HG02973 (cell line): ENCODE data around the gene ALX4.

ENCODE experiments used
- ATAC-seq: cut with Tn5 transposase; IDR thresholded peaks from one replicate; pipeline ENCODE4 v1.9.1; 2021; ENCODE audit warnings: moderate library complexity; ENCODE audit not compliant: unreplicated experiment

ALX4 gene

GRCh38 chr11:44335919-44336318, 26.0 kb upstream of the ALX4 start:
- no peak for ATAC-seq

DNA sequence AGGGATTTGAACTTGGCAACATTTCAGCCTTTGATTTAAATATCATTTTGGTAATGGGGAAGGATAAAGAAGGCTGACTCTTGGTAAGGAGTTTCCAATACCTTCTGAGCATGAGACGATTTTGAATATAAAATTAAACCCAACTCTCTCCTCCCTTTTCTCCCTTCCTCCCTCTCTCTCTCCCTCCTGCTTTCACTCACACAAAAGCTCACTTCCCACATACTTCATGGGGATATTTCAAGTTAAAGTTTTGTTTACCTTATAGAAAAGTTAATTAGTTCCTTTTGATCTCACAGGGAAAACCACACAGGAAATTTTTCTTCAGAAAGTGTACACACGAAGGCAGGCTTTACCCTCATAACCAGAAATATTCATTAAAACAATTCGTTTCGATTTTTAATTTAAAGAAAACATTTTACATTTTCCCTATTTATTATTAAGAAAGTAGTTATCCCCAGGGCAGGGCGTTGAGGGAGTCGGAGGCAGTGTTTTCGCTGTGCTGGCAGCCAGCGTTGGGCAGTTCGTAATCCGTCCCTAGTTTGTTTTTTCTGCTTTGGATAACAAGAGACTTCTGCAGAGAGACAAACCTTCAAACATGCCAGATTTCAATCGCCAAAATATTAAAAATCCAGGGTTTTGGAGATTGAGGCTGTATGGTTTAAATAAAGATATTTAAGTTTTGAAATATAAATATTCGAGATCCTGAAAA, 25.3 kb upstream of the ALX4 start:
- no peak for ATAC-seq

DNA sequence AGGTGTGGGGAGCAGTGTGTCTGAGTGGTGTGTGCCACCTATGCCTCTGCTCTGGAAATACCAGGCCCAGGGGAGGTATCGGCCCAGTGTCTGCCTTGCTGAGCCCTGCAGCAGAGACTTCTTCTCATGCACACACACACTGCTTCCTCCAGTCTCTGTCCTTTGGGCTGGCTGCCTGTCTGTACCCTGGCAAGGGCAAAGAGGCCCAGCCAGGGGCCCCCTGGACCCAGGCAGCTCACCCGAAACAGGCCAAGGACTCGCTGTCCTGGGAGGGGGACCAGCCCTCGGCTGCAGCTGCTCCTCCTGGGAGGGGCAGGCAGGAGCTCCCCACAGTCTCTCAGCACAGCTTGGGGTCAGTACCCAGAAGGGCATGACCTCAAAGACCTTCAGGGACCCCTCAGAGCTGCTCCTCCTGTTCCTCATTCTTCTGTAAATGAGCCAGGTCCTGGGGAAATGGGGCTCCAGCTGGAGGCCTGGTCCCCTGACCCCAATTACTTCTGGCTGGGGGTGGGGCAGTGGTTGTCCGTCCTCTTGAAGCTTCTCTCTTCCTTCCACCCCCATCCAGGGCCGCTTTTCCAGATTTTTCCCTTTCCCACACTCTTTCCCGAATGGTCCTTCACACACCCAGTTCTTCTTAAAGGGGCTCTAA, 24.5 kb upstream of the ALX4 start:
- ATAC-seq: no peak

- ATAC-seq: no peak
Measured at GRCh38 chr11:44333271-44334218, 23.6 kb upstream of the ALX4 start.

DNA sequence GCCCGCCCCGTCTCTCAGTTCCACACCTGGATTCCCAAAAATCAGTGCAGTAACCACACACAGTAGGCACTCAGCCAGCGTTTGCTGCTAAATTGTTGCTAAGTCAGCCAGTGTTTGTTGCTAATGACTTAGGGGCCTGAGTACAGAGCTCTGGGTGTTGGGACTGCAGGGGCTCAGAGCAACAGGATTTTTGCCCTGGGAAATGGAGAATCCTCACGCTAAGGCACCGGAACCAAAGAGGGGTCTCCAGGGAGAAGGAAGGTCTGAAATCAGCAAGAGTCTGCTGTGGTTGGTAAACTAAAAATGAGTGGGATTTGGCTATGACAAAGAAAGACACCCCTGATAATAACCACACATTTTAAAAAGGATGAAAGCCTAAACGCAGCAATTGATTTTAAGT, 22.7 kb upstream of the ALX4 start:
- ATAC-seq: no peak

GRCh38 chr11:44329472-44330230, 19.7 kb upstream of the ALX4 start:
- ATAC-seq: no peak

DNA sequence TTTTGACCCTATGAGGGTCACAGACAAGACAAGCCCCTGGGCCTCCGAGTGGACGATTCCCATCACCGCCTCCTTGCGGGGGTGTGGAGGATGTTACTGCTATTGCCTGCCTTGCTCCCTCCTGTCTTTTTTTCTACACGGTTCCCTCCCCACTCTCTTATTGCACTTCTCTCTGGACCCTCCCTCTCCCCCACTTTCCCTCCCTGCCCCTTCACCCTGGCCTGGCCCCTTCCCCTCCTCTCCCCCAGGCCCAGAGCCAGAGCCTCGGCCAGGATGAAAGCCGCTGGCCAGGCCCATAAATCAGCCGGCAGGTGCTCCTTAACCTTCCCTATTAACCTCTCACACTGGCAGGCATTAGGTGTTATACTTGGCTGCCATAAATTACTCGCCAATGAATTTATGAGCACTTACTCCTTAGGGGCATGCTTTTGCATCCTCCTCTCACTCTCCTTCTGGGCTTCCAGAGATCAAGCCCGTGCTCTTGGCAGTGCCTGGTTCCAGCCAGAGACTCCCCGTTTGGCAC, 18.3 kb upstream of the ALX4 start:
- ATAC-seq: no peak

DNA sequence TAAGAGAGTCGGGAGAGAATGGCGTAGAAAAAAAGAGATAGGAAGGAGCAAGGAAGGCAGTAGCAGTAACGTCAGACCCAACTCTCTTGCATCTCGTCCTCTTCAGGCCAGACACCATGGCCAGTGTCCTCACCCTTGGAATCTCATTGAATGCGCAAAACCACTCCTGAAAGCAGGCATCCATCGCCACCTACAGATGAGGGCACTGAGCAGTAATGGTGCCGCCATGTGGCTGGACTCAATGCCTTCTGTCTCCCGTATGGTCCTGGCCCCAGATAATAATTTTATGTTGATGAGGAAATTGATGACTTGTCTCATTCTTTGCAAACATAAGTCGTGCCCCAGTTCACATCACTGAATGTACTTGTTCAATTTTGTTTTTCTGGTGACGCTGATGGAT, 17.8 kb upstream of the ALX4 start:
- ATAC-seq: no peak

DNA sequence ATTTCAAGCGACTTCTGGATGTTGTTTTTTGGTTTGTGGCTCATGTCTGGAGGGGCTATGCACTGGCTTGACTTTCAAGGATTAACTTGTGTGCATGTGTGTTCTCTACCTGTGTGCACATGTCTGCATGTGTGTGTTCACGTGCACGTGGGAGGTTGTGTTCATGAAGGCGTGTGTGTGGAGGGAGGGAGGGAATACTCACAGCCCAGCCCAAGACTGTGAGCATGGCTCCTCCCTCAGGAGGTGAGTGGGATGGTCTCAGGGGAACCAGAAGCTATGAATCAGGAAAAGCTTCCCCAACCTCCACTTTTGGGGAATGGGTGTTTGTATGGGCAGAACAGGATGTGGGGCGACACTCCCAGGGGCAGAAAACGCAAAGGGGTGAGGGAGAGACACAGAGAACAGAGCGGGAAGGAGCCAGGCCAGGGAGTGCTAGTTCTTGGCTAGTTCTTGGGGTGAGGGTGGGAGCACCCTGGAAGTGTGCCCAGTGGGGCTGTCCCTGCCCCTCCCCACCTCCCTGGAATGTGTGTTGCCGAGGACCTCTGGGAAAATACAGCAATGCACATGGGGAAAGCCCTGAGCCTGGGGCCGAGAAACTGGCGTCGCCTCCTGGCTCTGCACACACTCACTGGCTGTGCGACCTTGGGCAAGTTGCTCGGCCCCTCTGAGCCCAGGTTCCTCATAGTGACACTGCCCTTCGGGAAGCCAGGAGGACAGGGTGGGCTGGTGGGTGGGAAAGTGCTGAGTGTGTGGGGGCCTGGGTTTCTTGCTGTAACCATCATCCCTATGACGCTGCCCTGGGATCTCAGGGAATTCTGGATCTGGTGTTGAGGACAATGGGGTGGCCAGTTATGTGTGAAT, 16.9 kb upstream of the ALX4 start:
- ATAC-seq: no peak

- ATAC-seq: no peak
Measured at GRCh38 chr11:44325698-44326097, 15.8 kb upstream of the ALX4 start.

DNA sequence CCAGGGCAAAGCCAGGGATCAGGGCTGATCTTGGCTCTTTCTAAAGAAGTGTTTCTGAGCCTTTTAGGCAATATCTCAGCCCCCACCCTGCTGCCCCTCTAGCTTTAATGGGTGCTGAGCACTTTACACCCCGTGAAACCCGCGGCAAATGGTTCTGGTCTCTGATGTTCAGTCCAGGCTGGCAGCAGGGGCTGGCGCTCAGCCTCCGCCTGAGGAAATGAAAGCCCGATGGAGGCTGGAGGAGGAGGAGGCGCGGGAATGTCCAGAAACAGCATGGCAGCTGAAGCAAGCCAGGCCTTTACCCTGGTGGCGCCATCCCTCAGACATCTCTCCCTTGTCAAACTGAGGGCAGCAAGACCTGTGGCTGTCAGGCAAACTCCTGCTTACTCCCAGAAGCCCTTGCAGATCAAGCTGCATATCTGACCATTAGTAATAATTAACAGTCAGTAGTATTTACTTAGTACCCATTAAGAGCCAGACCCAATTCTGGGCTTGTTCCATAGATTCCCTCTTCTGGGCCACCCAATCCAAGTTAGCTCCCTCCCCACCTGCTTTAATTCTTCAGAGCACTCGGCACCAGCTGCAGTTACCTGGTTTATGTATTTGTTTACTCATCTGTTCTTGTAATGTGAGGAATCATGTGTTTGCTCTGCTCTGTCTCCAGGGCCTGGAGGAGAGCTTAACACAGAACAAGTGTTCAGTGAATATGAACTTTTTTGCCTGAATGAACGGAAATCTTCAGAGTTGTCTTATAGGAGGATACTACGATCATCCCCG, 15.0 kb upstream of the ALX4 start:
- ATAC-seq: no peak

DNA sequence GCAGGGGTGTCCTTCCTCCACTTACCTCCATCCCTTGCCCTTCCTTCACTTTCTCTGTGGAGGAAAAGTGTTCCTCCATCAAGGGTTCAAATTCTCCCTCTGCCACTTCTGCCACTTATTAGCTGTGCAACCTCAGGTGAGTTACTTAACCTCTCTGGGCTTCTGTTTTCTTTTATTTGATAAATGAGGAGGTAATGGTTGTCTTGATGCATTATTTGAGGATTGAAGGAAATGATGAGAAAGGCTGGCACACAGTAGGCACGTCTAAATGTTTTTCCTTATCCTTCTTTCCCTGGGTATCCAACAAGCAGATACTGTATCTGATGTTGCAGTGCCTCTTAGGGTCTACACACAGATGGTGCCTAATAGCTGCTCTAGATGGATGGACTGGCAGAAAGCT, 14.3 kb upstream of the ALX4 start:
- no peak for ATAC-seq

DNA sequence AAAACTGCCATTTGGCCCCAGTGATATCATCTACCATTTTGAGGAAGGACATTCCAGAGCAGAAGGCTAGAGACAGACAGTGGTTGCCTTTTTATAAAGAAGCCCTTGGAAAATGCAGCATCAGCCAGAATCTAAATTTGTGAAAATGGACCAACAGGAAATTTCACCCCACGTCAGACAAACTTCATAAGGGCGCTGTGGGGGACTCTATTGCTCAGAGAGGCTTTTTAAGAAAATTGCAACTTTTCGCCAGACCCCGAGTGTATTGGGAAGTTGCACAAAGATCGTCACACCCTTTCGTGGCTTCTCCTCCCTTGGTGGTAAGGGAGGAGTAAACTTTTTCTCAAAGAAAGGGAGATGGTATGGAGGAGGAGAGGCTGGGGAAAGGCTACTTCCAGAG, 12.3 kb upstream of the ALX4 start:
- no peak for ATAC-seq

DNA sequence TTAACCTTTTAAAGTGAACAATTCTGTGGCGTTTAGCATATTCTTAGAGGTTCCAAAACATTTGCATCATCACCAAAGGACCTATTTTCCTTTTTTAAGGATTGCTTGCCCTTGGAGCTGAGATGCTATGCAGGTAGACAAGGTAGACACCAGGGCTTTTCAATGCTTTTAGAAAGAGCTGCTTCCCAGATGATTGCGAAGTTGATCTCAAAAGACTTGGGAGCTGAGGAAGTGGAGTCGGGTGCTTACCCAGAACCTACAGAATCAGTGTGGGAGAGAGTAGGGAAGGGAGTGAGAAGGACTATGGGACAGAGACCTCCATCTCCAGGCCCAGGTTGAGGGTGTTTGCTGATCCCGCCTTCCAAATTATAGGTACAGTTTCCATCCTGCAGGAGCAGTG, 11.1 kb upstream of the ALX4 start:
- ATAC-seq: no peak

DNA sequence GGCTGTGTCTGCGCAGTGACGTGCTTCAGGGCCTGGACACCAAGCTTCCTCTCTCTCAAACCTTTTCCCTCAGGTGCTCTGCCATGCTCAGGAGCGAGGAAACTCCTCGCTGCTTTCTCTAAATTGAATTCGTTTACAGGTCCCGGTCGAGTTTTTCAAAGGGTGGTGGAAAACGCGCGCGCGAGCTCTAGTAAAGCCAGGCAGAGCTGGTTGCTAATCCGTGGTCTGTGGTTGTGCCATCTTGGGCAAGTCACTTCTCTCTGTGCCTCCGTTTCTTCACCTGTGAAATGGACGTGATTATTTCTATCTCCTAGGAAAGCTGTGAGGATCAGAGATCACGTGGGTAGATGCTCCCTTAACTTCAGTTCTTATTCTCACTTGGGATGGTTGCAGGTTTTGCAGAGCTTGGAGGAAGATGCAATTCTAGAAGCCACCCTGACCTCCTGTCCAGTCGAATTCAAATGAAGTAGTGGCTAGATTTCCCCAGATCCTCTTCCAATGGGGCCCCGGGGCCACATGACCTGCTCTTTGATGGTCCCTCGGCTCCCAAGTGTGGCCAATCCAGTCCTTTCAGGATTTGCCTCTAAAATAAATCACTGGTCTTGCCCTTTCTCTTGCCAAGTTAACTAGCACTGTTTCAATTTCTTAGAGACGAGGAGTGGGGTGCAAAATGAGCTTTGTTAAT, 10.5 kb upstream of the ALX4 start:
- ATAC-seq: no peak

GRCh38 chr11:44319552-44320288, 9.8 kb upstream of the ALX4 start:
- ATAC-seq: no peak

- ATAC-seq: no peak
Measured at GRCh38 chr11:44319170-44319551, 9.2 kb upstream of the ALX4 start.

DNA sequence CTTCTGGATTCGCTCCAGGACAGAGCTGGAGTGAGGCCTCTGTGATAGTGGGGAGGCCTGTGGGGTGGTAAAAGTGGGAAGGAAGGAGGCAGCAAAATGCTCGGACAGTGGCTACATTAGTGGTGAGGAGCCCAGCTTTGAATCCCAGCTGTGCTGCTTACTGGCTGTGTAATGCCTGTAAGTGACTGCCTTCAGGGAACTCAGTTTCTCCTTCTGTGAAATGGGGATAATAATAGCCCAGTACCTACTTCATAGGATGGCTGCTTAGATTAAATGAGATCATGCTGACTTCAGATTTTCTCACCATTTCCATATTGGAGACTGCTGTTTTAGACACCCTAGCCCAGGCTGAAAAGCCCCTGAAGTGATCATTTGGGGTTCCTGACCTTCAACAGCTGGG, 8.4 kb upstream of the ALX4 start:
- ATAC-seq: no peak
